Liver (tissue), 3 donors: ENCODE data around the gene HRH2.

Experiments
- EGR1 ChIP-seq, 2 donors: IDR thresholded peaks; 2 replicates each; pipeline ENCODE4 v1.6.1; 2016 to 2018; ENCODE audit warnings: antibody characterized with exemption in 2 of 2, low read depth in 2 of 2
- FOXA1 ChIP-seq: IDR thresholded peaks from 2 replicates; pipeline ENCODE4 v1.6.1; 2016; ENCODE audit warnings: antibody characterized with exemption
- HNF4A ChIP-seq, 2 donors: conservative IDR thresholded peaks; 2 replicates each; pipeline ENCODE4 v1.6.1; 2016; ENCODE audit warnings: antibody characterized with exemption in 2 of 2, mild to moderate bottlenecking in 2 of 2
- RAD21 ChIP-seq, 2 donors: IDR thresholded peaks; 2 replicates each; pipeline ENCODE4 v1.6.1; 2016; ENCODE audit warnings: antibody characterized with exemption in 2 of 2, mild to moderate bottlenecking in 2 of 2
- SP1 ChIP-seq: IDR thresholded peaks from 2 replicates; pipeline ENCODE4 v1.6.1; 2018; ENCODE audit warnings: antibody characterized with exemption, mild to moderate bottlenecking
- TAF1 ChIP-seq: conservative IDR thresholded peaks from 2 replicates; pipeline ENCODE4 v1.6.1; 2016; ENCODE audit warnings: antibody characterized with exemption, mild to moderate bottlenecking
- YY1 ChIP-seq: IDR thresholded peaks from 2 replicates; pipeline ENCODE4 v1.6.1; 2016; ENCODE audit warnings: antibody characterized with exemption, mild to moderate bottlenecking
- TF ChIP-seq, protein P1 (sequence below): fragments of 150-350 bp; IDR thresholded peaks from 2 replicates; pipeline ENCODE4 v1.5.1; 2017; ENCODE audit warnings: improper control_type of control experiment, low read depth, low read length; ENCODE audit not compliant: missing input control
- TF ChIP-seq, protein P2 (sequence below): IDR thresholded peaks from 2 replicates; pipeline ENCODE4 v1.6.1; 2016; ENCODE audit warnings: antibody characterized with exemption
- TF ChIP-seq, protein P3 (sequence below): IDR thresholded peaks from 2 replicates; pipeline ENCODE4 v1.6.1; 2016; ENCODE audit warnings: antibody characterized with exemption, mild to moderate bottlenecking
- TF ChIP-seq, protein P4 (sequence below): IDR thresholded peaks from 2 replicates; pipeline ENCODE4 v1.6.1; 2016; ENCODE audit warnings: antibody characterized with exemption
- TF ChIP-seq, protein P5 (sequence below): IDR thresholded peaks from 2 replicates; pipeline ENCODE4 v1.6.1; 2016; ENCODE audit warnings: antibody characterized with exemption
- donor health status: healthy.
- donor health status: healthy.

DNA sequence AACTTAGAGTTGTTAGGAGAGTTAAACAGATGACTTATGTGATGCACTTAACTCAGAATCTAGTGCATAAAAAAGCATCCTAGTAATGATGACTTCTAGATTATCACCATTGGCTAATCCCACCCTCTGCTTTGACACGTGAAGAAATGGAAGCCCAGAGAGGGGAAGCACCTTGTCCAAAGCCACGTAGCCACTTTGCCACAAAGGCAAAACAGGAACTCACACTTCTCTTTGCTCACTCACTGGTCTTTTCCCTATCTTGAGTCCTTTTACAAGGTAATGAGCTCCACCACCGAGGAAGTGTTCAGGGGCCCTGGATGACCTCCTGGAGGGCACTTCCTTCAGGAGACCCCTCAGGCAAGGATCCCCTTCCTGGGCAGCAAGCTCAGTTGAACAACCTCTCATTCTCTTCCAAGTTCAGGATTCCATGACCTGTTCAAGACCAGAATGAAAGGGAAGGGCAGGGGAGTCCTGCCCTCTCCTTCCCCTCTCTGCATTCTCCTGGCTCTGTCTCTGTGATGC lies 89.7 kb downstream of the HRH2 start:
- TF ChIP-seq YY1 = no peak
- TF ChIP-seq FOXA1 = no peak
- TF ChIP-seq, protein P1, sequence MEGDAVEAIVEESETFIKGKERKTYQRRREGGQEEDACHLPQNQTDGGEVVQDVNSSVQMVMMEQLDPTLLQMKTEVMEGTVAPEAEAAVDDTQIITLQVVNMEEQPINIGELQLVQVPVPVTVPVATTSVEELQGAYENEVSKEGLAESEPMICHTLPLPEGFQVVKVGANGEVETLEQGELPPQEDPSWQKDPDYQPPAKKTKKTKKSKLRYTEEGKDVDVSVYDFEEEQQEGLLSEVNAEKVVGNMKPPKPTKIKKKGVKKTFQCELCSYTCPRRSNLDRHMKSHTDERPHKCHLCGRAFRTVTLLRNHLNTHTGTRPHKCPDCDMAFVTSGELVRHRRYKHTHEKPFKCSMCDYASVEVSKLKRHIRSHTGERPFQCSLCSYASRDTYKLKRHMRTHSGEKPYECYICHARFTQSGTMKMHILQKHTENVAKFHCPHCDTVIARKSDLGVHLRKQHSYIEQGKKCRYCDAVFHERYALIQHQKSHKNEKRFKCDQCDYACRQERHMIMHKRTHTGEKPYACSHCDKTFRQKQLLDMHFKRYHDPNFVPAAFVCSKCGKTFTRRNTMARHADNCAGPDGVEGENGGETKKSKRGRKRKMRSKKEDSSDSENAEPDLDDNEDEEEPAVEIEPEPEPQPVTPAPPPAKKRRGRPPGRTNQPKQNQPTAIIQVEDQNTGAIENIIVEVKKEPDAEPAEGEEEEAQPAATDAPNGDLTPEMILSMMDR = no peak
- no peak for TF ChIP-seq EGR1 (IDR thresholded peaks at IDR 0.05; ENCODE audit: low read depth in 2 of 2)
- no peak for TF ChIP-seq SP1
- TF ChIP-seq TAF1 = no peak
- TF ChIP-seq, protein P2, sequence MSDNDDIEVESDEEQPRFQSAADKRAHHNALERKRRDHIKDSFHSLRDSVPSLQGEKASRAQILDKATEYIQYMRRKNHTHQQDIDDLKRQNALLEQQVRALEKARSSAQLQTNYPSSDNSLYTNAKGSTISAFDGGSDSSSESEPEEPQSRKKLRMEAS = no peak
- TF ChIP-seq, protein P3, sequence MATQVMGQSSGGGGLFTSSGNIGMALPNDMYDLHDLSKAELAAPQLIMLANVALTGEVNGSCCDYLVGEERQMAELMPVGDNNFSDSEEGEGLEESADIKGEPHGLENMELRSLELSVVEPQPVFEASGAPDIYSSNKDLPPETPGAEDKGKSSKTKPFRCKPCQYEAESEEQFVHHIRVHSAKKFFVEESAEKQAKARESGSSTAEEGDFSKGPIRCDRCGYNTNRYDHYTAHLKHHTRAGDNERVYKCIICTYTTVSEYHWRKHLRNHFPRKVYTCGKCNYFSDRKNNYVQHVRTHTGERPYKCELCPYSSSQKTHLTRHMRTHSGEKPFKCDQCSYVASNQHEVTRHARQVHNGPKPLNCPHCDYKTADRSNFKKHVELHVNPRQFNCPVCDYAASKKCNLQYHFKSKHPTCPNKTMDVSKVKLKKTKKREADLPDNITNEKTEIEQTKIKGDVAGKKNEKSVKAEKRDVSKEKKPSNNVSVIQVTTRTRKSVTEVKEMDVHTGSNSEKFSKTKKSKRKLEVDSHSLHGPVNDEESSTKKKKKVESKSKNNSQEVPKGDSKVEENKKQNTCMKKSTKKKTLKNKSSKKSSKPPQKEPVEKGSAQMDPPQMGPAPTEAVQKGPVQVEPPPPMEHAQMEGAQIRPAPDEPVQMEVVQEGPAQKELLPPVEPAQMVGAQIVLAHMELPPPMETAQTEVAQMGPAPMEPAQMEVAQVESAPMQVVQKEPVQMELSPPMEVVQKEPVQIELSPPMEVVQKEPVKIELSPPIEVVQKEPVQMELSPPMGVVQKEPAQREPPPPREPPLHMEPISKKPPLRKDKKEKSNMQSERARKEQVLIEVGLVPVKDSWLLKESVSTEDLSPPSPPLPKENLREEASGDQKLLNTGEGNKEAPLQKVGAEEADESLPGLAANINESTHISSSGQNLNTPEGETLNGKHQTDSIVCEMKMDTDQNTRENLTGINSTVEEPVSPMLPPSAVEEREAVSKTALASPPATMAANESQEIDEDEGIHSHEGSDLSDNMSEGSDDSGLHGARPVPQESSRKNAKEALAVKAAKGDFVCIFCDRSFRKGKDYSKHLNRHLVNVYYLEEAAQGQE = no peak
- TF ChIP-seq, protein P4, sequence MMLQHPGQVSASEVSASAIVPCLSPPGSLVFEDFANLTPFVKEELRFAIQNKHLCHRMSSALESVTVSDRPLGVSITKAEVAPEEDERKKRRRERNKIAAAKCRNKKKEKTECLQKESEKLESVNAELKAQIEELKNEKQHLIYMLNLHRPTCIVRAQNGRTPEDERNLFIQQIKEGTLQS = no peak
- no peak for TF ChIP-seq RAD21 (IDR thresholded peaks at IDR 0.05)
- TF ChIP-seq HNF4A (conservative IDR thresholded peaks at IDR 0.05) = no peak
- TF ChIP-seq, protein P5, sequence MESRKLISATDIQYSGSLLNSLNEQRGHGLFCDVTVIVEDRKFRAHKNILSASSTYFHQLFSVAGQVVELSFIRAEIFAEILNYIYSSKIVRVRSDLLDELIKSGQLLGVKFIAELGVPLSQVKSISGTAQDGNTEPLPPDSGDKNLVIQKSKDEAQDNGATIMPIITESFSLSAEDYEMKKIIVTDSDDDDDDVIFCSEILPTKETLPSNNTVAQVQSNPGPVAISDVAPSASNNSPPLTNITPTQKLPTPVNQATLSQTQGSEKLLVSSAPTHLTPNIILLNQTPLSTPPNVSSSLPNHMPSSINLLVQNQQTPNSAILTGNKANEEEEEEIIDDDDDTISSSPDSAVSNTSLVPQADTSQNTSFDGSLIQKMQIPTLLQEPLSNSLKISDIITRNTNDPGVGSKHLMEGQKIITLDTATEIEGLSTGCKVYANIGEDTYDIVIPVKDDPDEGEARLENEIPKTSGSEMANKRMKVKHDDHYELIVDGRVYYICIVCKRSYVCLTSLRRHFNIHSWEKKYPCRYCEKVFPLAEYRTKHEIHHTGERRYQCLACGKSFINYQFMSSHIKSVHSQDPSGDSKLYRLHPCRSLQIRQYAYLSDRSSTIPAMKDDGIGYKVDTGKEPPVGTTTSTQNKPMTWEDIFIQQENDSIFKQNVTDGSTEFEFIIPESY = no peak
